MM.1S (cell line): ENCODE measurements around the gene PREX1.

Experiments
- DNase-seq: peaks from one replicate; pipeline ENCODE4 v3.0.0-alpha.2; 2015
- H2AFZ ChIP-seq: fragments of 300-600 bp; sonication (generic); 2 replicates; pipeline ENCODE4 v1.6.0; 2016; ENCODE audit warnings: antibody characterized with exemption, low read length
- H3F3A ChIP-seq: fragments of 300-600 bp; sonication (generic); 2 replicates; pipeline ENCODE4 v1.6.1; 2016; ENCODE audit warnings: mild to moderate bottlenecking, antibody characterized with exemption, low read length, moderate library complexity, mixed read lengths; ENCODE audit not compliant: insufficient read depth
- H3K27ac ChIP-seq: fragments of 300-600 bp; sonication (generic); 2 replicates; pipeline ENCODE4 v1.5.1; 2016; ENCODE audit warnings: mild to moderate bottlenecking, low read length
- H3K27me3 ChIP-seq: fragments of 300-600 bp; sonication (generic); replicated peaks from 2 replicates; pipeline ENCODE4 v1.6.0; 2016; ENCODE audit warnings: low read length; ENCODE audit not compliant: insufficient read depth
- H3K36me3 ChIP-seq: fragments of 300-600 bp; sonication (generic); replicated peaks from 2 replicates; pipeline ENCODE4 v1.6.1; 2016; ENCODE audit warnings: mild to moderate bottlenecking, low read length, mixed read lengths; ENCODE audit not compliant: insufficient read depth
- H3K4me1 ChIP-seq: fragments of 300-600 bp; sonication (generic); 2 replicates; pipeline ENCODE4 v1.6.1; 2016; ENCODE audit warnings: low read length, mixed read lengths
- H3K4me2 ChIP-seq: fragments of 300-600 bp; sonication (generic); 2 replicates; pipeline ENCODE4 v1.6.0; 2016; ENCODE audit warnings: low read depth, low read length
- H3K4me3 ChIP-seq: fragments of 300-600 bp; sonication (generic); 2 replicates; pipeline ENCODE4 v1.5.1; 2016; ENCODE audit warnings: low read length, mixed read lengths
- H3K79me2 ChIP-seq: fragments of 300-600 bp; sonication (generic); 2 replicates; pipeline ENCODE4 v1.6.1; 2016; ENCODE audit warnings: mixed run types, low read length, mixed read lengths
- H3K9ac ChIP-seq: fragments of 300-600 bp; sonication (generic); 2 replicates; pipeline ENCODE4 v1.6.1; 2016; ENCODE audit warnings: low read length, mixed read lengths
- H3K9me2 ChIP-seq: fragments of 300-600 bp; sonication (generic); replicated peaks from 2 replicates; pipeline ENCODE4 v1.6.1; 2016; ENCODE audit warnings: mild to moderate bottlenecking, low read length, mixed read lengths; ENCODE audit not compliant: insufficient read depth
- H3K9me3 ChIP-seq: fragments of 300-600 bp; sonication (generic); replicated peaks from 2 replicates; pipeline ENCODE4 v1.6.1; 2016; ENCODE audit warnings: mild to moderate bottlenecking, low read length, mixed read lengths; ENCODE audit not compliant: insufficient read depth
- H4K20me1 ChIP-seq: fragments of 300-600 bp; sonication (generic); 2 replicates; pipeline ENCODE4 v1.6.1; 2016; ENCODE audit warnings: mild to moderate bottlenecking, low read length, moderate library complexity, mixed read lengths; ENCODE audit not compliant: insufficient read depth
- CTCF ChIP-seq: fragments of 300-600 bp; sonication (generic); IDR thresholded peaks from 2 replicates; pipeline ENCODE4 v1.5.1; 2016; ENCODE audit warnings: antibody characterized with exemption, low read length, mixed read lengths
- EZH2 ChIP-seq: fragments of 300-600 bp; sonication (generic); optimal IDR thresholded peaks from 2 replicates; pipeline ENCODE3; 2017; ENCODE audit warnings: low read depth, mild to moderate bottlenecking, antibody characterized with exemption, low read length, mixed read lengths
- EZH2phosphoT487 ChIP-seq: fragments of 300-600 bp; sonication (generic); IDR thresholded peaks from 2 replicates; pipeline ENCODE4 v1.6.1; 2018; ENCODE audit warnings: antibody characterized with exemption, low read length

Gene PREX1

GRCh38 chr20:48737434-48738093 is 90.2 kb downstream of the PREX1 start:
- no peak overlapping the region for H3K9ac ChIP-seq

GRCh38 chr20:48736636-48737035 is 91.2 kb downstream of the PREX1 start:
- H3K79me2 ChIP-seq = no peaks in the 10 kb centered on the region
- no peaks in the 10 kb centered on the region for H3K9me3 ChIP-seq
- H3K9me2 ChIP-seq = no peaks in the 10 kb centered on the region
- no peak for TF ChIP-seq CTCF
- no peak for TF ChIP-seq EZH2phosphoT487
- no peak for TF ChIP-seq EZH2
- no peaks in the 10 kb centered on the region for H3K27me3 ChIP-seq
- no peak for DNase-seq
- H3K36me3 ChIP-seq = no peaks in the 10 kb centered on the region
- H3K4me3 ChIP-seq = no peak overlapping the region
- H3F3A ChIP-seq = no peaks in the 10 kb centered on the region
- H2AFZ ChIP-seq = no peak overlapping the region
- H3K4me2 ChIP-seq = no peak overlapping the region
- H3K9ac ChIP-seq = no peak overlapping the region
- H3K27ac ChIP-seq = no peak overlapping the region
- H3K4me1 ChIP-seq = no peaks in the 10 kb centered on the region
- H4K20me1 ChIP-seq = no peaks in the 10 kb centered on the region

More at GRCh38 chr20:48737434-48738093, 90.2 kb downstream of the PREX1 start:
- Histone ChIP-seq H3K4me2 (no peak overlapping the region), H3K36me3 (no peaks in the 10 kb centered on the region), H3K9me2 (no peaks in the 10 kb centered on the region), H3K9me3 (no peaks in the 10 kb centered on the region), H3K79me2 (no peaks in the 10 kb centered on the region), H3K27me3 (no peaks in the 10 kb centered on the region), H3F3A (no peaks in the 10 kb centered on the region), H2AFZ (no peak overlapping the region), H4K20me1 (no peaks in the 10 kb centered on the region), H3K4me1 (no peaks in the 10 kb centered on the region), H3K27ac (no peak overlapping the region), H3K4me3 (no peak overlapping the region)
- TF ChIP-seq CTCF (no peak), EZH2phosphoT487 (no peak), EZH2 (no peak)
- DNase-seq = no peak

GRCh38 chr20:48736231-48736630 is 91.6 kb downstream of the PREX1 start:
- Histone ChIP-seq H3K79me2 (no peaks in the 10 kb centered on the region), H3K4me1 (no peaks in the 10 kb centered on the region), H4K20me1 (no peaks in the 10 kb centered on the region), H3K36me3 (no peaks in the 10 kb centered on the region), H3K9me2 (no peaks in the 10 kb centered on the region), H3K27me3 (no peaks in the 10 kb centered on the region), H3K4me2 (no peak overlapping the region), H2AFZ (no peak overlapping the region), H3F3A (no peaks in the 10 kb centered on the region), H3K27ac (no peak overlapping the region), H3K9me3 (no peaks in the 10 kb centered on the region), H3K9ac (no peak overlapping the region), H3K4me3 (no peak overlapping the region)
- no peak for DNase-seq
- TF ChIP-seq CTCF (no peak), EZH2 (no peak), EZH2phosphoT487 (no peak)
